H9 (cell line): Measurements from ENCODE around the gene SNCA. TPM values are rescaled to one million over a fixed set of nuclear protein-coding genes. Genes with fewer than 3 reads are reported as not detected.

ENCODE experiments used
- DNase-seq: peaks from one replicate; pipeline ENCODE4 v3.0.0-alpha.2; 2017
- H2AFZ ChIP-seq: one replicate; pipeline ENCODE4 v1.6.1; 2013; ENCODE audit warnings: mild to moderate bottlenecking, low read length, control low read depth, moderate library complexity
- H2AK5ac ChIP-seq: 2 replicates; pipeline ENCODE4 v1.6.1; 2013; ENCODE audit warnings: low read length, control low read depth, mixed read lengths; ENCODE audit not compliant: insufficient read length
- H2BK120ac ChIP-seq: one replicate; pipeline ENCODE4 v1.6.1; 2013; ENCODE audit warnings: low read depth, mild to moderate bottlenecking, low read length, control low read depth, inconsistent platforms; ENCODE audit not compliant: poor library complexity, severe bottlenecking
- H2BK12ac ChIP-seq: 2 replicates; pipeline ENCODE4 v1.6.1; 2013; ENCODE audit warnings: low read length, control low read depth, mixed read lengths, low read depth; ENCODE audit not compliant: insufficient read length
- H2BK15ac ChIP-seq: 2 replicates; pipeline ENCODE4 v1.6.1; 2013; ENCODE audit warnings: low read depth, low read length, control low read depth
- H2BK20ac ChIP-seq: one replicate; pipeline ENCODE4 v1.6.1; 2013; ENCODE audit warnings: low read depth, mild to moderate bottlenecking, low read length, control low read depth, inconsistent platforms; ENCODE audit not compliant: poor library complexity, severe bottlenecking
- H2BK5ac ChIP-seq: 2 replicates; pipeline ENCODE4 v1.6.1; 2013; ENCODE audit warnings: low read length, control low read depth, mixed read lengths; ENCODE audit not compliant: insufficient read length
- H3K14ac ChIP-seq: 2 replicates; pipeline ENCODE4 v1.6.1; 2013; ENCODE audit warnings: low read length, control low read depth; ENCODE audit not compliant: insufficient read depth
- H3K18ac ChIP-seq: 2 replicates; pipeline ENCODE4 v1.6.1; 2013; ENCODE audit warnings: low read depth, mild to moderate bottlenecking, mixed read lengths, low read length, control low read depth; ENCODE audit not compliant: insufficient read length
- H3K23ac ChIP-seq: 2 replicates; pipeline ENCODE4 v1.6.1; 2013; ENCODE audit warnings: low read length, control low read depth, mixed read lengths, low read depth; ENCODE audit not compliant: insufficient read length
- H3K23me2 ChIP-seq: 2 replicates; pipeline ENCODE4 v1.6.1; 2013; ENCODE audit warnings: low read depth, mild to moderate bottlenecking, mixed read lengths, low read length, control low read depth; ENCODE audit not compliant: insufficient read length, poor library complexity, severe bottlenecking
- H3K27ac ChIP-seq: 2 replicates; pipeline ENCODE4 v1.5.1; 2013; ENCODE audit warnings: low read length, control low read depth, mixed read lengths, low read depth; ENCODE audit not compliant: insufficient read length
- H3K27me3 ChIP-seq: 2 replicates; pipeline ENCODE4 v1.6.1; 2013; ENCODE audit warnings: low read length, control low read depth, inconsistent platforms; ENCODE audit not compliant: insufficient read depth
- H3K4ac ChIP-seq: 2 replicates; pipeline ENCODE4 v1.6.1; 2013; ENCODE audit warnings: low read depth, mild to moderate bottlenecking, control low read depth, inconsistent platforms, low read length, moderate library complexity
- H3K4me1 ChIP-seq: 2 replicates; pipeline ENCODE4 v1.6.1; 2013; ENCODE audit warnings: low read length, control low read depth, inconsistent platforms; ENCODE audit not compliant: insufficient read depth
- H3K4me2 ChIP-seq: 2 replicates; pipeline ENCODE4 v1.6.1; 2013; ENCODE audit warnings: low read length, control low read depth, mixed read lengths; ENCODE audit not compliant: insufficient read length, insufficient read depth
- H3K56ac ChIP-seq: 2 replicates; pipeline ENCODE4 v1.6.1; 2013; ENCODE audit warnings: low read depth, mild to moderate bottlenecking, mixed read lengths, low read length, control low read depth; ENCODE audit not compliant: insufficient read length
- H3K79me1 ChIP-seq: 2 replicates; pipeline ENCODE4 v1.6.1; 2013; ENCODE audit warnings: low read depth, mild to moderate bottlenecking, moderate library complexity, low read length, control low read depth, inconsistent platforms; ENCODE audit not compliant: insufficient read depth, poor library complexity, severe bottlenecking
- H3K79me2 ChIP-seq: 2 replicates; pipeline ENCODE4 v1.6.1; 2013; ENCODE audit warnings: low read length, control low read depth, inconsistent platforms; ENCODE audit not compliant: insufficient read depth
- H3K9ac ChIP-seq: 2 replicates; pipeline ENCODE4 v1.6.1; 2013; ENCODE audit warnings: low read length, control low read depth, mixed read lengths; ENCODE audit not compliant: insufficient read length; ENCODE audit errors: extremely low read depth
- H3K9me3 ChIP-seq: one replicate; pipeline ENCODE4 v1.6.1; 2013; ENCODE audit warnings: low read depth, low read length, inconsistent platforms; ENCODE audit not compliant: control insufficient read depth
- H3T11ph ChIP-seq: one replicate; pipeline ENCODE4 v1.6.1; 2013; ENCODE audit warnings: mild to moderate bottlenecking, low read length, control low read depth, inconsistent platforms
- H4K20me1 ChIP-seq: one replicate; pipeline ENCODE4 v1.6.1; 2013; ENCODE audit not compliant: control insufficient read depth, insufficient read length, insufficient read depth
- H4K5ac ChIP-seq: 2 replicates; pipeline ENCODE4 v1.6.1; 2013; ENCODE audit warnings: low read depth, mild to moderate bottlenecking, mixed read lengths, low read length, control low read depth; ENCODE audit not compliant: insufficient read length
- H4K8ac ChIP-seq: replicated peaks from 2 replicates; pipeline ENCODE4 v1.6.1; 2013; ENCODE audit warnings: low read length, control low read depth, mixed read lengths, low read depth; ENCODE audit not compliant: insufficient read length
- H4K91ac ChIP-seq: 2 replicates; pipeline ENCODE4 v1.6.1; 2013; ENCODE audit warnings: low read depth, mild to moderate bottlenecking, moderate library complexity, mixed read lengths, low read length, control low read depth; ENCODE audit not compliant: insufficient read length
- H3K27ac Mint-ChIP-seq, 3 experiments: 2 replicates in 2 of 3; 3 replicates in 1 of 3; pipeline ENCODE4 v1.8.0; 2020 to 2021; ENCODE audit warnings: mixed read lengths in 3 of 3, mild to moderate bottlenecking in 1 of 3, moderate library complexity in 1 of 3
- H3K27me3 Mint-ChIP-seq: 2 replicates; pipeline ENCODE4 v1.8.0; 2021; ENCODE audit warnings: low read depth, mild to moderate bottlenecking, moderate library complexity, mixed read lengths
- H3K36me3 Mint-ChIP-seq, 3 experiments: 2 replicates in 2 of 3; 3 replicates in 1 of 3; pipeline ENCODE4 v1.8.0; 2020 to 2021; ENCODE audit warnings: low read depth in 3 of 3, mixed read lengths in 3 of 3; ENCODE audit not compliant: insufficient read depth in 1 of 3
- H3K4me1 Mint-ChIP-seq, 2 experiments: 2 replicates each; pipeline ENCODE4 v1.8.0; 2020; ENCODE audit warnings: mixed read lengths in 2 of 2
- H3K4me3 Mint-ChIP-seq, 2 experiments: 2 replicates in 1 of 2; 3 replicates in 1 of 2; pipeline ENCODE4 v1.8.0; 2020 to 2021; ENCODE audit warnings: mild to moderate bottlenecking in 2 of 2, mixed read lengths in 2 of 2, moderate library complexity in 1 of 2
- H3K9me3 Mint-ChIP-seq, 2 experiments: 2 replicates in 1 of 2; 3 replicates in 1 of 2; pipeline ENCODE4 v1.8.0; 2020; ENCODE audit warnings: mild to moderate bottlenecking in 2 of 2, mixed read lengths in 2 of 2, moderate library complexity in 1 of 2
- CTCF ChIP-seq: fragments of 200-600 bp; sonication (generic); conservative IDR thresholded peaks from 3 replicates; pipeline ENCODE4 v1.8.0; 2021; ENCODE audit warnings: antibody characterized with exemption, mild to moderate bottlenecking
- WGBS: extraction: QIAGEN DNeasy Blood & Tissue Kit; methylation state at CpG from one replicate; pipeline ENCODE4 v1.1.7; 2013; ENCODE audit warnings: missing lambda C conversion rate, low lambda C conversion rate, mixed read lengths; ENCODE audit not compliant: insufficient read length; ENCODE audit errors: extremely low coverage; 5-methylcytosine and 5-hydroxymethylcytosine counted together
- total RNA-seq: library from RNA; stranded (reverse); gene quantifications from 2 replicates; pipeline ENCODE4 v1.2.1, GENCODE V29; 2021

Gene SNCA
- total RNA-seq, 1 experiment from 2014 or later: 8.5 TPM

- H3K4me2 ChIP-seq: no peak overlapping the region
- H4K20me1 ChIP-seq: no peaks in the 10 kb centered on the region
- no peak overlapping the region for H3K4ac ChIP-seq
- no peak overlapping the region for H2BK15ac ChIP-seq
- Mint-ChIP-seq H3K27me3 (no peaks in the 10 kb centered on the region), H3K36me3 (no peaks in the 10 kb centered on the region), H3K9me3 (no peaks in the 10 kb centered on the region), H3K27ac (no peak overlapping the region), H3K4me3 (no peak overlapping the region), H3K4me1 (peaks cover 1 to 3% of the 10 kb centered on the region in 2 experiments)
- no peaks in the 10 kb centered on the region for H3K4me1 ChIP-seq
- no peak overlapping the region for H2BK5ac ChIP-seq
- H3K56ac ChIP-seq: no peak overlapping the region
- no peak overlapping the region for H4K91ac ChIP-seq
- H3K23me2 ChIP-seq: no peaks in the 10 kb centered on the region
- no peak overlapping the region for H4K5ac ChIP-seq
- no peak overlapping the region for H2BK12ac ChIP-seq
- no peak overlapping the region for H3K18ac ChIP-seq
- WGBS: no CpG with 5 or more reads among the region's 7 CpGs
- TF ChIP-seq CTCF: no peak
- no peaks in the 10 kb centered on the region for H3K79me1 ChIP-seq
- no peak for DNase-seq
- no peak overlapping the region for H3K23ac ChIP-seq
- H4K8ac ChIP-seq: no peak overlapping the region
- H3K9ac ChIP-seq: no peak overlapping the region
- H3K79me2 ChIP-seq: no peaks in the 10 kb centered on the region
- H3K14ac ChIP-seq: no peak overlapping the region
- H2BK120ac ChIP-seq: no peak overlapping the region
- H2AFZ ChIP-seq: no peak overlapping the region
- H2AK5ac ChIP-seq: no peak overlapping the region
- H3T11ph ChIP-seq: no peak overlapping the region
- no peak overlapping the region for H3K27ac ChIP-seq
- H3K9me3 ChIP-seq: no peaks in the 10 kb centered on the region
- H3K27me3 ChIP-seq: no peaks in the 10 kb centered on the region
- no peak overlapping the region for H2BK20ac ChIP-seq
Observed at GRCh38 chr4:89719536-89720090, 117.3 kb downstream of the SNCA start.
